NCI-H524 treated with DMSO at 0.1 percent for 48 hours (cell line): ENCODE data around the gene CXXC5.

Experiments used
- DNase-seq: peaks from one replicate; lab custom pipeline; 2025; lab: John Stamatoyannopoulos, UW

Gene CXXC5

GRCh38 chr5:139651853-139652787, 4.0 kb downstream of the CXXC5 start:
- DNase-seq: no peak

DNA sequence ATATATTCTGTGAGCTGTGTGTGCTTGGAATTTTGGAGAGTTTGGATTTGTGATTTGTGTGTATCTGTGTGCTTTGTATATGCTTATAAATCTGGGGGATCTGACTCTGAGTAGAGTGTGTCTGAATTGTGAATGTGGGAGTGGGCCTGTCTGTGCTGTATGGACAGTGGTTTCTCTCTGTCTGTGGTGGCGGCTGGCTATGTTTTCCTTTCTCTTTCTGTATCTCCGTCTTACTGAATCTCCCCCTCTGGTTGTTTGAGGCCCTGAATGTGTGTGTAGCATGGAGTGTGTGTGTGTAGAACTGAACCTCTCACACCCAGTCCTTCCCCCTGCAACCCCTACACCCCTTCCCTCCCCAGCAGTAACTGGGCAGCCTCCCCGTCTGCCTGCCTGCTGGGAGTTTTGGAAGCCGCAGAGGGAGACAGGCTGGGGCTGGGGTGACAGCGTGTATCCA, 4.7 kb downstream of the CXXC5 start:
- DNase-seq: no peak

- no peak for DNase-seq
These were observed 5.5 kb downstream of the CXXC5 start for GRCh38 chr5:139653616-139654015.

DNA sequence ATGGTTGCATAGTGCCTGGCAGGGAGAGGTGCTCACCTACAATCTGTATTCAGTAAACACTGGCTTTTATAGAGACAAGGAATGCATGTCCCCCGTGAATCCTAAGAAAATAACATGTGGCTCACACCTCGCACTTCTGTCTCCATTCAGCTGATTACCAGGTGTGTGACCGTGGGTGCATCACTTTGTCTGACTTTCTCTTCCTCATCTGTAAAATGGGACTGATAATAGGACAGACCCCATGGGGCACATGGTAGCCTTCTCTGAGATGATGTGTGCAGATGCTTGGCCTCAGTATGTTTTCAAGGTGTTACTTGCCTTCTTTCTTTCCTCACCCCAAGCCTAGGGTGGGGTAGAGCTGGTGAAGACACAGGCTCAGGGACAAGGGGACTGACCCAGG, 6.3 kb downstream of the CXXC5 start:
- no peak for DNase-seq

- DNase-seq: no peak
These were observed 6.8 kb downstream of the CXXC5 start for GRCh38 chr5:139654871-139655491.

GRCh38 chr5:139655727-139656271, 7.7 kb downstream of the CXXC5 start:
- DNase-seq: no peak

DNA sequence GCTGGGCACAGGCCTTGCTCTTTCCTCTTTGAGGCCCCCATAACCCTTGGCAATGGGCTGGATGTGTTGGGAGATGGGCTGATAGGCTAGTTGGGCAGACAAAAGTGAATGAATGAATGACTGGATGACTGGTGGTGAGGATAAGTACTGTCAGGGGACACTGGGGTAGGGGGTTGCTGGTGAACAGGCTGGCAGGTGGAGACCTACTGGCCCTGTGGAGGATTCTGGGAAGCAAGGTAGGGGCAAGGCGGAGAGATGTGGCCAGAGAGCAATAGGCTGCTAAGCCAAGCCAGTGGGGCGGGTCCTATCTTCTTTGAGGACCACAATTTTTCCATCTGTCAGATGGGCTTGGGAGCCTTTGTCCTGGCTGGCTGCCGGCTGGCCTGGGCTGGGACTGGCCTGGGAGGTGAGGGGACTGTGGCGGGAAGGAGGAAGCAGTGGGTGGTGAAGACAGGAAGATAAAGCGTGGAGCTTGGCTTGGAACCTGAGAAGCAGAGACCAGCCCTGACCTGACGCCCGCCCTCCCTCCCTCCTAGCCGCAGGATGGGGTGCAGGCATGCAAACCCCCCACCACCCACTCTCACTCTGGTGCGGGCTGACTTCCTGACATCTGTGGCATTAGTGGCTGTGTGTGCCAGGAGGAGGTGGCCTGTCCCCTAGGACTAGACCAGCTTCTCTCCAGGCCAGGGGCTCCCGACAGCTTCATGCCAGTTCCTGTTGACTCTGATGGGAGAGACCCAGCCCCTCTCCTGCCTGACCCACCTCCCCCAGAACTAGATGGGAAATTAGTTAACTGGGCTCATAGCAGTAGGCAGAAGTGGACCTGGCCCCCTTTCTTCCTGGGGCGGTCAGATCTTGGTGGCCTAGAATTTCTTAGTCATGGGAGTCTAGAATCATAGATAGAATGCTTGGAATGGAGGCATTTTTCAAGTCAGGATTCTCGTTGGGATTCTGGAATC, 9.5 kb downstream of the CXXC5 start:
- no peak for DNase-seq

GRCh38 chr5:139658501-139658927, 10.4 kb downstream of the CXXC5 start:
- no peak for DNase-seq

DNA sequence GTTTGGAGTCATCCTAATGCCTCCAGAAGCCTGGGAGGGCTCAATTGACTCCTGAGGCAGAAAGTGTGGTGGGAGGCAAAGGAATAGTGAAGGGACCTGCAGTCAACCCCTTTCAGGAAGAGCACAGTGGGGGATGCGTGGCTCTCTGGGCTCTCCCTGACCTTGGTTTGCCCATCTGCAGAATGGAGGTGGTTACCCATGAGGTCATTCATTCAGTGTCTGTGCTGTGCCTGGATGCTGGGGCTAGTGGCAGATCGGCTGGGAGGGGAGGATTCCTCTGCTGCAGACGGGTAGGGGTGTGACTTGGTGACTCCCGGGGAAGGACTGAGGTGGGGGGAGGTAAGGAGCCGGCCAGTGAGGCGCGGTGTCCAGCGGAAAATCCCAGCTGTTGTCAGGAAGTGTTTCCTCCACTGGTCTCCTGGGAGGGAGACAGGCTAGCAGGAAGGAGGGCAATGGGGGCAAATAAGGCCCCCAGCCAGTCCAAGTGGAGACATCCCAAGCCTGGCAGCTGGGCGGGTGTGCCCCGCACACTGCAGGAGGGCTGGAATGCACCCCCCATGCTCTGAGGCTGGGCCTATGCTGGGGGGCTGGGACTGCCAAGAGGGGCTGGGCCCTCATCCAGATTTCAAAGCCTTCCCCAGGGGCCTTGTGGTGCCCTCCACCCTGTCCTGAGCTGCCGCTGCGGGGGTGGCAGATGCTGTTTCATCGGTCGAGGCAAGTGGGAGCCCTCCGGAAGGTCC, 10.9 kb downstream of the CXXC5 start:
- no peak for DNase-seq

DNA sequence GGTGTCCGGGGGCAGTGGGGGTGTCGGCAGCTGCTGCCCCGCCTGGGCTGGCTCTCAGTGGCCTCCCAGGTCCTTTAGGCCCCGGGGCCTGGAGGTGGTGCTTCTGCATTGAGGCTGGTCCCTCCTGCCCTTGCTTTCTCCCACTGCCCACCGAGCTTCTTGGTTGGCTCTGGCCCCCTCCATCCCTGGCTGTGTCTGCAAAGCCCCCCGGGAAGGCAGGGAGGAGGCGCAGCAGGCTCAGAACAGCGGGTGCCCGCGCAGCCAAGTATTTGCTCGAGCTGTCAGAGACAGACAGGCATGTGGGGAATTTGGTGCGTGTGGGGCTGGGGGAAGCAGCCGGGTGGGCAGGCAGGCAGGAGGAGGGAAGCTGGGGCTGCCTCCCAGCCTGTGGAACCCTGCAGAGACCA, 11.5 kb downstream of the CXXC5 start:
- no peak for DNase-seq

DNA sequence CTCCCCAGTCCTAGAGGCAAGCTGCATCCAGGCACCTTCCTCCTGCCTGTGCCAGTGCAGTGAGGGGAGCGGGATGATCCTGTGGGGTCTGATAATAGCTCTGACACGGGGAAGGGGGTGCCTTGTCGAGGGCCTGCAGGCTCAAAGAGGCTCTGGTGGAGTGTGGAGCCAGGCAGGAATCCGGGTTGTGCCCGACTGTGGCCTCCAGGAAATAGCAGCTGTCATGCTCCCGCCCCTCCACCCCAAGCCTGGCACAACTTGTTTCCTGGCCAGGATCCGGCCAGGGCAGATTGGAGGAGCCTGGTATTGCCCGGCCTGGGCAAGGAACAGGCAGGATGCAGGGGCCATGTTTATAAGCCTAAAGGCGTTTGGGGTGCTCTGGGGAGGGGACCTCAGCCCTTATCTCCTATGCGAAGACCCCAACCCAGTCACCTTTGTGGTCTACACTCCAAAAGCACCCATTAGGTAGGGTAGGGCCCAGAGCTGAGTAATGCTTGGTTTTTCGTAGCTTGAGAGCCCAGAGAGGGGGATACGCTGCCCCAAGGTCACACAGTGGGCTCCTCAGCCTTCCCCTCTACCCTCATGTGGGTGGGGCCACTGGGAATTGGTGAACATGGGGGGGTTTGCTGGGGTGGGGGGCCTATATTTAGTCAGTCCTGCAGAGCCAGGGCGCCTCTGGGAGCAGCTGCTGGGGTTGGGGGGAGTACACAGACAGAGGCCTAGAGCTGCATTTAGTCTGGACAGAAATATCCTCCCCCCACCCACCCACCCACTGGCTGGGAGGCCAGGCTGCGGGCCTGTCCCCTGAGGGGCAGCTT, 12.2 kb downstream of the CXXC5 start:
- DNase-seq: no peak

- no peak for DNase-seq
These were observed 13.0 kb downstream of the CXXC5 start for GRCh38 chr5:139660923-139661814.

GRCh38 chr5:139662617-139663016, 14.5 kb downstream of the CXXC5 start:
- no peak for DNase-seq

GRCh38 chr5:139663207-139664085, 15.3 kb downstream of the CXXC5 start:
- DNase-seq: no peak

DNA sequence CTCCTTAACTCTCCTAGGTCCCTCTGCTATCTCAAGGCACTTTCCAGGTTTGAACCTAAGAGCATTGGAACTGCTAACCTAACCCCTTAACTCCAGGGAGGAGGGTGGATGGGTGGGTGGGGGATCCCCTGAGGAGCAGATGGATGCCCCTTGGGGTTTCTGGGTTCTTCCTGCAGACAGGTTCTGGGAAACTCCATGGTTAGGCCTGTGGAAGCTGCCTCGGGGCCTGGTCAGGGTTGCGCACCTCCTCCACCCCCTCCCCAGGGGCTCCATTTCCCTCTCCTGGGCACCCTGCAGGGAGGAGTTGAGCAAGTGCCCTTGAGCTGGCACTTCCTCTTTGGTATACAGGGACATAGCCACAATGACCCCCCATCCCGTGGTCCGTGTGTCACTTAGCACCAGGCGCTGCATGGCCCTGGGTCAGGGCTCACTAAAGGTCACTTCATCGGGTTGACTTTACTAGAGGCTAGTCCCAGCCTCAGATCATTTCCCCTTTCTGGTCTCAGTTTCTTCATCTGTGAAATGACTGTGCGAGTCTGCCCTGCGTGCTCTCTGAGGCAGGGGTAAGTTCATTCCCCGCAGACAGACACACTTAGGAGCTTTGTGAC, 16.0 kb downstream of the CXXC5 start:
- no peak for DNase-seq

- DNase-seq: no peak
These were observed 16.7 kb downstream of the CXXC5 start for GRCh38 chr5:139664727-139665351.

DNA sequence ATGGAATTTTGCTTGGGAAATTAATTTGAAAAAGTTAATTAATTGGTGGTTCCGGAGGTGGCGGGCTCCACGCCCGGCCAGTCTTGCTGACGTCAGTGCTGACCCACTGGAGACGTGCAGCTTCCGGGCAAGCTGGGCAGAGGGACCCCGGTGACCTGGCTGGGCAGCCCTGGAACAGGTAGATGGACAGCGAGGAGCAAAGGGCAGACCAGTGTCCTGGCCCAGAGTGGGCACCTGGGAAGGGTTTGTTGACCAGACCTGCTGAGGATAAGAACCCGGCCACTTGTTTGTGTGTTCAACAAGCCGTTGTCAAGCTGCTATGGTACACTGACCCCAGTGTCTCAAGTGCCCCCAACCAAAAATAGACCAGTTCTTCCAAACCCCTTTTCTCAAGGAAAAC, 17.5 kb downstream of the CXXC5 start:
- DNase-seq: no peak
